Fibroblast of skin of left biceps (primary cell): ENCODE results near the gene POT1.

Experiments
- DNase-seq, 2 experiments: peaks; one replicate each; pipeline ENCODE4 v3.0.0-alpha.2; 2013; ENCODE audit warnings: low read depth in 2 of 2

POT1 gene

DNA sequence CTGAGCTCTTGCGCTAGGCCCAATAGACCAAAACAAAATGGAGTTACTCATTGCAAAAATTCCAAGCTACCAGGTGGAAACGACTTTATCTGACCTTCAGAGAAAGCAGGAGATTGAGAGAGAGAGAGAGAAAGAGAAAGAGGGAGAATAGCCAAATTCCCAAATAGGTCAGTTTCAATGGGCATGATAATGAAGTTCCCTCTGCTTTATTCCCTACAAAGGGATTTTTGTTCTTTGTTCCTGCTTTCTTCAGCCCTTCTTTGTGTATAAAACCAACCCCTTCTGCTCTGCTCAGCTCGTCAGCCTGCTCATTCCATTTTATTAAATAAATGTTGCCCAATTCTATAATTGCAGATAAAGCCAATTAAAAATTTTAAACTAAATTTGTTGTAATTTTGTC is 119.0 kb downstream of the POT1 start:
- DNase-seq, result no peak

DNA sequence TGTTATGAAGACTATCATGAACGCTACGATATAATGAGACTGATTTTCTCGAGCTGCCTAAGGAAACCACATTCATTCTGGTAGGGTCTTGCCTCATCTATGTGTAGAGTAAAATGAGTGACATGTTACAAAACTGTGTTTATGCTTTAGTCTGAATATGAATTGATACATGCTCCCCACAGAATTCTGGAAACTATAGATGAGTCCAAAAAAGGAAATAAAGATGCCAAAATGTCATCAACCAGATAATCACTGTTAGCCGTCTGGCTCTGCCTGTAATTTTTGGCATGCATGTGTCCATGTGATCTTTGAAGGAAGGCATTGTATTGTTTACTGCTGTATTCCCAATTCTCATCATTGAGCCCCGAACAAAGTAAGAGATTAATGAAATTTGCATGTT is 121.4 kb downstream of the POT1 start:
- DNase-seq, result no peak

DNA sequence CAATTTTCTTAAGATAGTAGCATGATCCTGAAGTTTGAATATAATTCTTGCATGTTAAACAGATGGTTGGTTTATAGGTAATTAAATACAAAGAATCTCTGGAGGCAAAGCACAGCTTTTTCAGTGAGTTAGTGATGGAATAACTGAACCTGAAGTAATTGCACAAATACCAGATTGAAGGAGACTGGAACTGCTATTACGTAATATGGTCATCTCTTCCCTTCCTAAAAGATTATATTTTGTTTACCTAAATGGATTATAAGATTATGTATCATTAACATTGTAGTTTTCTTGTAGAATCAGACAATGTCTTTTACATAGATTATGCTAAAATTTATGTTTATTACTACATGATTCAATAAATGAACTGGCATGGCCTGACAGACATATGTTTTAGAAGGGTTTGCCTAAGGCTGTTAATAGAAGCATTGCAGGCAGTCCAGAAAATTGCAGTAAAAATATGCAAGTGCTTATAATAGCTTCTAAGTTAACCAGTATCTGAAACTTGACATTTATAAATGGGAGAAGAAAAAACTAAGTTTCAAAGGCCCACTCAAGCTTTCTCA is 128.2 kb downstream of the POT1 start:
- DNase-seq, result no peak

DNA sequence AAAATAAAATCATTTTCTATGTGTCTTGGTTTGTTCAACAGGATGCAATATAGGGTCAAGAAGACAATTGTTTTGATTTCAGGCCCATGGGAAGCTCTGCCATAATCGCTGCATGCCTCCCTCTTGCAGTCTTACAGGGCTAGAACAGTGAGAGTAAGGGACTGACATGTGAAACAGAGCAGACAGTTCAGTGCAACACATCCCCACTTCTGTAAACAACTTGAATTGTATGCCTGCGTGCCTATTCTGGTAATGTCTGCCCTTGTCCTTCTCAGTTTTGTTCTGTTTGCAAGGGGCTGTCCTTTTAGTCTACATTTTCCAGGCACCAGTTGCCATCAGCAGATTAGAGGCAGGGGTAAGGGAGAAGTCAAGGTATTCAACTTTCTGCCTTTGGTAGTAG is 129.2 kb downstream of the POT1 start:
- no peak for DNase-seq

DNA sequence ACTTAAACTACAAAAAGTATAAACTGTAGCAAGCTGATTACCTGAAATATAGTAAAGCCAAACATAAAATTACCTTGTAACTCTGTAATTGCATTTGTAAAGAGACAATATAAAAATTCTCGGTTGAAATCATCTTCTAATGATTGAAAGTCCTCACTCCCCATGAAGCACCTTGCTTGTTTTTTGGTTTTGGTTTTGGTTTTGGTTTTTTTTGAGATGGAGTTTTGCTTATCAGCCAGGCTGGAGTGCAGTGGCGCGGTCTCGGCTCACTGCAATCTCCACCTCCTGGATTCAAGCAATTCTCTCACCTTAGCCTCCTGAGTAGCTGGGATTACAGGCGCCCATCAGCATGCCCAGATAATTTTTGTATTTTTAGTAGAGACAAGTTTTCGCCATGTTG is 130.2 kb downstream of the POT1 start:
- DNase-seq, result no peak

DNA sequence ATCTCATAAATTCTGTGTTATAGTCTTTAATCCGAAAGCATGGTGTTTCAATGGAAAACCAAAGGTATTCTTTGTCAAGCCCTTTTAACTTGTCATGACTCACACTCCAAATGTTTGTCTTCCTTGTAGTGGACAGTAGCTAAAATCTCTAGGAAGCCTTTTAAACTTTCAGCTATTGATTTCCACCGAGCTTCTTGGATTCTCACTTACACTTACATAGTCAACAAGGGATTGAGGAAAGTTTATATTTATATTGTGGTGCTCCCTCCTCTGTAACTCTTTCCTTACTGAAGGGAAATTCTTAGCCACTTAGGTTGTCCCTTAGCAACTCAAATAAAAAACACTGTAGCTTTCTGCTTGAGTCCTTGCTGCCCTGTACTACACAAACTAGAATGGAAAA is 132.9 kb downstream of the POT1 start:
- DNase-seq, result no peak

DNA sequence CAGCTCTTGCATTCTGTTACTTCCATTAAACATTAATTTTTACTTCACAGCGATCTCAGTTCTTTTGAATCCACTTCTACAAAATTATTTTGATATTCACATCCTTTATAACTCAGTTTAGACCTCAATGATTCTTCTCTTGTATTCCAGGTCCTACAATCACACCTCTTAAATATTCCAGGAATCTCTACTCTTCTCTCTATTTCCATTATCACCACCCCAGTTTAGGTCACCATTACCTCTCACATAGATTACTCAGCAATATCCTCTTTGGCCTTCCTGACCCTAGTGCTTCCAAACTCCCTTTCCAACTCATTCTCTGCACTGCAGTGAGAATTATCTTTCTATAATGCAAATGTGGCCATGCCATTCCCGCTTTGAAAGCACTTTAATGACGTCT is 136.9 kb downstream of the POT1 start:
- no peak for DNase-seq

DNA sequence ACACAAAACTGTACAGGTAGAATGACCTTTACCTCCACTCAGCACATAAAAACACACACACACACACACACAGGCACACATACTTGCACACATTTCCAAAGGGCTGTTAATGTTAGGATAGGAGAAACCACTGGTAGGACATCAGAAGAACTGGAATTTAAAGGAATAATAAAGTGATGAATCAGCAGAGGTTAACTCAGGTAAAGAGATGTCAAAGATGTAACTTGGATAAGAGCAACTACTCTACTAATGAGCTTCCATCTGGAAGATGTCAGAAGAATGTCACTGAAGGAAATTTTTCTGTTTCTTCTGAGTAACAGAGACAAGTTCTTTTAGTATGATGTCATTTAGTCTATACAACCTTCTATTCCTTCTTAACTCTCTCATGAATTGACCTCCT is 137.6 kb downstream of the POT1 start:
- DNase-seq, result no peak

DNA sequence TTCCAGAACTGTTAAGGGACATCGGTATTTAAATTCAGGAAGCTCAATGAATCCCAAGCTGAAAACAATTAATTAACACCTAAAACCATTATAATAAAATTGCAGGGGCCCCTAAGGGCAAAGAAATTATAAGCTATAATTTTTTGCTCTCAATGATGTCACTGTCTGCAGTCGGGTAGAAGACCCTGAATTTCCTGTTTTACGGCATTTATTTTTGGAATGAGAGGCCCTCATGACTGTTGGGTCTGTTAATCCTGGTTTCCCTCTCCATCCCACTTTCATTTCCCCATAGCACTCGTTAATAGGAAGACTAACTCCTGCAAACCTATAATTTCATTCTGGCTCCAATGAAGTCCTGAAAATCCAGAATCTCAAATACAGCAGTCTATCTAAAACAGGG is 138.2 kb downstream of the POT1 start:
- no peak for DNase-seq

DNA sequence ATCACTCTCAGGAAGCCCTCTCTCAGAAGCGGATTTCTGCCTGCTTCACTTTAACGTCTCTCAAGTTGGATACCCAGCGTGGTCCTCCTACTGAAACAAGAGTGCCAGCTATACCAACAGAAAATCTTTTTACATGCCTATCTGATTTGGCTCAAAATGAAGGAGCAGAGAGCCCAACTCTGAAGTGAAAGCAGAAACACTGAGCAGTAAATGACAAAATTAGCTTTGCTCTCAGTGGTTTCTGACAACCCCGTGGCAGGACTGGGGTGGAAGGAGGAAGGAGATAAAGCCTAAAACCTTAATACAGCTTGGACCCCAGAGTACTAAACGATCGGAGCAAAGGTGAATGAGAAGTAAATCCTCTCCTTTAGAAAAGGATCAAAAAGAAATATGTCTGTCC is 139.0 kb downstream of the POT1 start:
- no peak for DNase-seq

DNA sequence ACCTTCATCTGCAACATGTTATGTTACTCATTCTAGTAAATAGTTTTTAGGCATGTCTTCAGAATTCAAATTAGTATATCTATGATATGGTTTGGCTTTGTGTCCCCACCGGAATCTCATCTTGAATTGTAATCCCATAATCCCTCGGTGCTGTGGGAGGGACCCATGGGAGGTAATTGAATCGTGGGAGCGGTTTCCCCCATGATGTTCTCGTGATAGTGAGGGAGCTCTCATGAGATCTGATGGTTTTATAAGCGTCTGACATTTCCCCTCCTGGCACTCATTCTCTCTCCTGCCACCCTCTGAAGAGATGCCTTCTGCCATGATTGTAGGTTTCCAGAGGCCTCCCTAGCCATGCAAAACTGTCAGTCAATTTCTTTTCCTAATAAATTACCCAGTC is 143.6 kb downstream of the POT1 start:
- DNase-seq, result no peak

DNA sequence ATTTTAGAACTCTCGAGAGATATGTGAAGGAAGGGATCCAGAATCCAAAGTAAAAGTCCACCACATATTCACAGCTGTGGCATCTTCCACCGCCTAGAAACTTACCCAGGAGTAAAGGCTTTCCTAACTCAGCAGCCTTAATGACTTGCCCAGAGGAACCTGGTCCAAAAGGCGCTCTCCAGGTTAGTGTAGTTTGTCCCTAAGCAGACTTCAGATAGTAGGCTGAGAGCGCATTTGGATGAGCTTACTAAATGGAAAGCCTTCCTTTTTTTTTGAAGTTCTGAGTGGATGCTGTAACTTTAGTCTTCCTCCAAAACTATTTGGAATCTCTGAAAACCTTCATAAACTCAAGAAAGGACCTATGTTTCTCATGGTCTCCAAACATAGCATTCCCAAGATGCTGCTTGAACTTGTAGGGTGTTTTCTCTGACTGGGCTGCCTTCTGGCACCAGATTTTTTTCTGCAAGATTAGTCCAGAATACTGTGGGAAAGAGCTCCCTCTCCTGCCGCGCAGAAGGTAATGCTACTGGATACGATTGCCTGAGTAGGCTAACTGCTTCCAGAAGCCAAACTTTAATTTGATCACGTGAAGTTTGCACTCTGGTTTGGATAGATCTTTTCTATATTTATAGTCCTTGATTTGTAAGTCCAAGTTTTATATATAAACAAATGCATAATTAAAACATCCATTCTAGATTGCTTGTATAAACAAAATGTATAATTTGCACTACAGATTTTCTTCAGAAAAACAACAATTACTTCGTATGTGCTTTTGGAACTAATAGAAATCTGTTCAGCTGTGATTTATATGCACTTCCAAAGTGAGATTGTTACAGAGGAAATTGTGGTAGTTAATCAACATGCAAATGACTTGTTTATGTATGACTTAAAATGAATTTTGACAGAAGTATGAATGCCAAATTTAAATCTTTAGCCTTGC is 144.5 kb downstream of the POT1 start:
- DNase-seq, result peak; percentile 5 to 13

DNA sequence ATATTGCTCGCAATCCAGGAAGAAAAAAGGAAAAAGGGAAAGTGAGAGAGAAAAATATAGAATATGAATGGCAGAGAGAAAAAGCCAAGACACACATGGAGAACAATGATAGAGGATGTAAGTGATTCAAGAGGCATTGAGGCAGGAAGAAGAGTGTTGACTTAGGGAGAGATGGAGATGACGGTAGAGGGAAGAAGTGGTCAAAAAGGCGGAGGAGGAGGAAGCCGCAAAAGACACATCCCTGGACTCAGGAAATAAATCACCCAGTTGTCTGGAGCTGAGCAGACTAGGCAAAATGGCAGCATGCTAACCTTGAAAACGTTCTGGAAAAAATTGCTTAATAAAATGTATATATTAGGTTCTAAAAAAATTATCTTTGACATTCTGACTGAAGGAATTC is 146.4 kb downstream of the POT1 start:
- no peak for DNase-seq

DNA sequence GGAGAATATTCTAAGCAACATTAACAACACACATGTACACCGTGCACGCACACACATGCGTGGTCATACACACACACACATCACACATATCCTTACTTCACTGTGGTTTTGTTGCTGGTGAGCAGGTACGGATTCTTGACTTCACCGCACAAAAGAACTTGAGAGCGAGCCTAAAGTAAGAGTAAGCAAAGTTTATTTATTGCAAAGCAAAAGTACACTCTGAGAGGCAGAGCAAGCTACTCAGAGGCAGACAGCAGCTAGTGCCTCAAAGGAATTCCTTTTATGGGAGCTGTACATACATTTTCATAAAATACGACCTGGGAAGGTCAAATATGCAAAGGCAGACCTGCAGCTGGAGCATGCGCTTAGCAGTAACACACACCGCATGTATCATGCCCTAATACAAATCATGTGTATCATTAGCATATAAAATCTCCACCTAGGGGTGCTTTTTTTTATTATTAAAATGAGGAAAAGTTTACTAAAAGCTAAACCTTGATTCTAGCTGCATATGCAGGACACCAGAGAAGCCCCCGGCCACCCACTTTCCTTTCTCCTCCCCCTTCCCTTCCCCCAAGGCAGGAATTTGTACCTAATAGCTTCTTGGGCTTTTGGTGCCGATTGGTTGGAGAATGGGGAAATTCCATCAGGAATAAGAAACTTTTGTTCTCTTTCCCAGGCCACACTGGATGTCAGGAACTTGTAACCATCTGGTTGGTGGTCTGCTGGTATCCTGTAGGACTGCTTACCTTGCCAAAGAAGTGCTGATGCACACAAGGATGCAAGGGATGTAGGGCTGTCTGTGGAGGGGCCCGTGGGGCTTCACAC is 147.5 kb downstream of the POT1 start:
- no peak for DNase-seq

DNA sequence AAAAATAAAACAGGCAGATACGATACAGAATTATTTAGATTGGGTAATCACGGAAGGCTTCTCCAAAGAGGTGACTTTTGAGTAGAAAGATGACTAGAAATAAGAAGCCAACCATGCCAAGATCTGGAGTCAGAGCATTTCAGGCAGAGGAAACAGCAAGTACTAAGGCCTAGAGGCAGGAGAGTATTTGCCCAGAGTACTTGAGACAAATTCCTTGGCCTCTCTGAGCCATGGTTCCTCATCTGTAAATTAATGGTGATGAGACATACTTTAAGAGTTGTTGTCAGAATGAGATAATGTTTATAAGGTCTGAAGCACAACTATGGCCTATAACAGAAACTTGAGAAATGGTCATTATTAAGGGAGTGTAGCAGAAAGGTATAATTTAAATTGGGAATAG is 148.2 kb downstream of the POT1 start:
- no peak for DNase-seq

DNA sequence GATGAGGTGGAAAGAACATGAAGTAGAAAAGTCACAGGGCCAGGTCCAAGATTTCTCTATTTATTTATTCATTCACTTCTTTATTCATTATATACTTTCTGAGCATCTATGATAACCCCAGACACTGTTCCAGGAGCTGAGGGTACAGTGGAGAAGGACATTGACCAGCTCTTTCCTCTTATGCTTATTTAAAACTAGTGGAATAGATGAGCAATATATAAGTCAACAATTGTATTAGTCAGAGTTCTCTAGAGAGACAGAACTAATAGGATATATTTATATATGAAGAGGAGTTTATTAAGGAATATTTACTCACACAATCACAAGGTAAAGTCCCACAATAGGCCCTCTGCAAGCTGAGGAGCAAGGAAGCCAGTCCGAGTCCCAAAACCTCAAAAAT is 149.0 kb downstream of the POT1 start:
- DNase-seq, result no peak

DNA sequence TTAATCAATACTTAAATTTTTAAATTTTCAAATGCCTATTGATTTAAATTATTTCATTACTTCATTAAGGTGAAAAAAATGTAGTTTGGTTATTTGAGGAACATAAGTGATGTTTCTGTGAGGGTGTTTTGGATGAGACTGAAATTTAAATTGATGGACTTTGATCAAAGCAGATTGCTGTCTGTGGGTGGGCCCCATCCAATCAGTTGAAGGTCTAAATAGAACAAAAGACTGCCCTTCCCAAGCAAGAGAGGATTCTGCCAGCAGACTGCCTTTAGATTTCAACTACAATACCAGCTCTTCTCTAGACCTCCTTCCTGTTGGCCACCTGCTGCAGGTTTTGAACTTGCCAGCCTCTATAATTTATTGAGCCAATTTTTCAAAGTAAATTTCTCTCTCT is 149.6 kb downstream of the POT1 start:
- no peak for DNase-seq

DNA sequence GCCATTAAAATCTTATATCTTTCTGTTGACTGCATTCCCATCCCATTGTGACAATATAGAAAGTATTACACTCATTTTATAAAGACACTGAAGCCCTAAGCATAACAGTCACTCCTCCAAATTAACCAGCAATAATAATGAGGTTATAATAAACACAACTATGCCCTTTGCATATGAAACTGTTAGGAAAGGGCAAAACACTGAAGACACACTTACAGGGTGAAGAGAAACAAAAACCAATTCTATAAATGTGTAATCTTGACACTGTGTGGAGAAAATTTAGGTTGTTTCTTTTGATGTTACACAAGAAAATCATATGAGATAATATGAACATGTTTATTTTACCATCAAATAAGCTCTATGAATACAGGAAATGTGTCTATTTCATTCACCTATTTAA is 150.0 kb downstream of the POT1 start:
- no peak for DNase-seq

DNA sequence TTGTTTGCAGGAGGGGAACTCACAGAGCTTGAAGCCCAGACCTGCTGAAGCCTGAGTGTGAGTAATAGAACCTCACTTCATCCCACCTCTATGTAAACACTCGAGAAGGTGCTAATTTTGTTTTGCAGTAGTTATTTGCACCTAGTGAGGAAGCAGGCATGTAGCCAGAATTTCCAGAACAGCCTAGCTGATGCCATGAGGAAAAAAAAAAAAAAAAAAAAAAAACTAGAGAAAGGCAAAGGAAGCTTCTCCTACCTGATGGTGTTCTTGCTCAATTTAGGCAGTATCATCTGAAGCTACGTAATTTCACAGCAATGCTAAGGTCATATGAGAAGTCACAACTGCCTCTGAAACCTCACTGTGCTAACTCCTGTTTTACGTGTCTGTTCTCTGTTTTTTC is 150.4 kb downstream of the POT1 start:
- no peak for DNase-seq

DNA sequence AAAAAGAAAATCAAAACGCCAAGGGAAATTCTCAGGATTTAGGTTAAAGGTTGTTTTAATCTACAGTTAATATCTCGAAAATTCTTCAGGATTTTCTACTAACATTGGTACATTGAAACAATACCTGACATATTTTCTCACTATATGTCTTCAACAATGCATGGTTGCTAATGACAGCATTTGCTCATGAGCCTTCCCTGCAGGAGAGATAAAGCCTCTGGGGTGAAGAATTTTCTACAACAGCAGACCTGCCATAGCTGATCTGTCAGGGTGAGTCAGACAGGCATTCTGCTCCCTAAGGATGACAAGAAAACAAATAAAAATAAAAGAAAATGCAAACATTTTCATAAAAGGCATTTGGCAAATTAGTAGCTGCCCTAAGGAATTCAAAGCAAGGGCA is 152.4 kb downstream of the POT1 start:
- no peak for DNase-seq

DNA sequence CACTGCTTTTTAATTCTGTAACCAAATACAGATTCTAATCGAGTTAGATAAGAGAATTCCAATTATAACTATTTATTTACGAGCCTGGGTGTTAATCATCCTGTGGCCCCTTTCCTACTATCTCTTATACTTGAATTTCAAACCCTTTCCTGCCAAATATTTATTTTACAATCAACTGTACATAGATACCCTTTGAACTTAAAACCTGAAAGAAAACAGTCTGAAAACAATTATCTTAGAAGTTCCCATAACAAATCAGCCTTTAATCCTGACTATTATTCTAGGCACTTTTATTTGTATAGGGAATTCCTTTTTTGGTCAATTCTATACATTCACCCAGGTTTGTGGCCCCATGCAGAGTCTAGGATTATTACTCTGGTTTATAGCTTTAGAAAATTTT is 153.5 kb downstream of the POT1 start:
- DNase-seq, result no peak

DNA sequence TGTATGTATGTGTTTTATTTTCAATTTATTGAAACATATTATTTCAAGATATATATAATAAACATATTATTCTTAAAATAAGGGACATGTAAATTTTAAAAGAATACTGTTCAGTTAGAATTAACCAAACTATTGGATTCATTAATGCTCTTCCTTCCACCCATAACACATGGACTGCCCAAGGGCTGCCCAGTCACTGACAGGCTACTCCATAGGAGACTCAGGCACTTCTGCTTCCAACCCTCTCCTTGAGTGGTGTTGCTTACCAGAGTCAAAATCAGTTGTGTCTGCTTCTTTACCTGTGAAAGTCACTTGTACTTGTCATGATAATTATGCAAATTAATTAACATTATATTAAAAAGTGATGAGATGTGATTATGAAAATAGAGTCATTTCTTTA is 154.2 kb downstream of the POT1 start:
- DNase-seq, result no peak

DNA sequence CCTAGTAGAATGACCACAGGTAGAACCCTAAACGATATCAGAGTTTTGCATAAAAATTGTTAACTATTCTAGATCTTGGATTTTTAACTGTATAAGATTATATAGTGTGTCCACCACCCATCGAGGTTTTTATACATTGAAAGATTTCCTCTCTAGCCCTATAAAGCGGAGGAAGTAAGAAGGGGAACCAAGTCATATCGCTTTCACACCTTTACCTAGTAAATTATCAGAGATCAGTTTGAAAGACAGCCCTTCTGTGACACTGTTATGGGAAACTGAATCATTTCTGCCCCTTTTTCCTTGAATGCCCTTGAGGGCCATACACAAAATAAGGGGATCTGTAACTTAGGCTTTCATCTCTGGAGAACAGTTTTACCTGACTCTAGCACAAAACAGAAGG is 155.7 kb downstream of the POT1 start:
- no peak for DNase-seq
